Limb (tissue), 2 donors: Measurements from ENCODE around the gene KIRREL2.
"Not testable (repeated sequence)": the region's sequence is repeated elsewhere in the genome, so short reads cannot be mapped to it uniquely, and the experiment has no call there.

ENCODE experiments used
- DNase-seq, 2 donors: peaks; one replicate each; pipeline ENCODE4 v3.0.0-alpha.2; 2016; ENCODE audit errors: extremely low spot score in 2 of 2

The KIRREL2 gene

DNA sequence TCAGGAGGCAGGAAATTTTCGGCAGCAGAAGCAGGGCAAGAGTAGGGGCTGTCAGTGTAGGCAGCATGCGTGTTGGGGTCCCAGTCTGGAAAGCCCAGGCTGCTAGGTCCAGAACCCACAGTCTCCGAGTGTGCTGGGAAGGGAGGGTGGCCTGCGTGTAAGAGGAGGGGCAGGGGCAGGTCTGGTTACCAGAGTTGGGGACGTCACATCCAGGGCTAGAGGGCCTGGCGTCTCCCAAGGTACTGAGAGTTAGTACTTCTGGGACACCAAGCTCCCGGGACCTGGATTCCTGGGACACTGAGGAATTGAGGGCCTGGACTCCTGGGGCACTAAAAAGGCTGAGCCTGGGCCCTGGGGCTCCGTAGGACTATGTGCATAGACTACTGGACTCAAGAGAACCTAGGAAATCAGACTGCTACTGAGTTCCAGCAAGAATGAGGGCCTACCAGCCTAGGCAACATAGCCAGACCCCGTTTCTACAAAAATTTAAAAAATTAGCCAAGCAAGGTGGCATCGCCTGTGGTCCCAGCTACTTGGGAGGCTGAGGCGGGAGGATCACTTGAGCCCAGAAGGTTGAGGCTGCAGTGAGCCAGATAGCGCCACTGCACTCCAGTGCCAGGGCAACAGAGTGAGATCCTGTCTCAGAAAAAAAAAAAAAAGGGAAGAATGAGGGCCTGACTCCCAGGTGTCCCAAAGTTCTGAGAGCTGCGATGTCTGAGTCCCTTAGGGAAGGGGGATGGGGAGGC lies 41.2 kb downstream of the KIRREL2 start:
- DNase-seq: no peak

DNA sequence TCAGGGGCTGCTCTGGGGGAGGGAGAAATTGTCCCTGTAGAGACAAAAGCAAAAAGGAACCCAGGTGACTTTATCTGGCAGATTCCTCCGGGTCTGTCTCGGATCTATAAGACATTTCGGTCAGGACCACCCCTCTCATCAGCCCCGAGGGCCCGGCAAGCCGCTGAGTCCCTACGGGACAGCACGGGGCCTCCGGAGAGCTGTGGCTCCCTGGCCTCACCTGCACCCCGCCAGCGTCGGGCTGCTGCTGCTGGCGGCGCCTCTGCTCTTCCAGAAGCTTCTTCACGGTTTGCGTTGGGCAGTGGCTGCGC lies 41.7 kb downstream of the KIRREL2 start:
- no peak for DNase-seq

DNA sequence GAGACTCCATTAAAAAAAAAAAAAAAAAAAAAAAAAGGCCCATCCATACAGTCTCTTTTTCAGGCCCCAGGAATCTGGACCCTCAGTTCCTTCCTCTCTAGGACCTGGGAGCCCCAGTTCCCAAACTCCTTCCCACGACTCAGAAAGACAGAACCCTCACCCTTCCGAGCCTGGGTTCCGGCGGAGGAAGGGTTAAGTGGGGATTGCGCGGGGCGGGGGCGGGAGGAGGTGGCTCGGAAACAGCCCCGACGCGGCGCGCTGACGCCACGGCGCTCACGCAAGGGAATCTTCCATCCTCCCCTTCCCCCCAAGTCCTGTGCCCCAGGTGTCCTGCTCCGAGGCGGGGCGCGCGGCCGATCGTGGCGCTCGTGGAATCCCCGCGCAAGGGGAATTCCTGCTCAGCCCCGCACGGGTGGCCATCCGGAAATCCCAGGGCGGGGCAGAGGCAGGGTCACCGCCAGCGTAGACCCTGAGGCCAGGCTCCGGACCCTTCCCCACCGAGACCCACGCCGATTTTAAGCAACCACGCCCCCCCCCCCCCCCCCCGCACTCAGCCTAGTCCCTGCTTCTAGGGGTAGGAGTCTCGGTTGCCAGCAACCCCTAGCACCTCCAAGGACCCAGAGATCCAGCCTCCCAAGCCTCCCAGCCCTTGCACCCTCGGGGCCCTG lies 43.0 kb downstream of the KIRREL2 start:
- DNase-seq: peak; percentile 81 to 85

DNA sequence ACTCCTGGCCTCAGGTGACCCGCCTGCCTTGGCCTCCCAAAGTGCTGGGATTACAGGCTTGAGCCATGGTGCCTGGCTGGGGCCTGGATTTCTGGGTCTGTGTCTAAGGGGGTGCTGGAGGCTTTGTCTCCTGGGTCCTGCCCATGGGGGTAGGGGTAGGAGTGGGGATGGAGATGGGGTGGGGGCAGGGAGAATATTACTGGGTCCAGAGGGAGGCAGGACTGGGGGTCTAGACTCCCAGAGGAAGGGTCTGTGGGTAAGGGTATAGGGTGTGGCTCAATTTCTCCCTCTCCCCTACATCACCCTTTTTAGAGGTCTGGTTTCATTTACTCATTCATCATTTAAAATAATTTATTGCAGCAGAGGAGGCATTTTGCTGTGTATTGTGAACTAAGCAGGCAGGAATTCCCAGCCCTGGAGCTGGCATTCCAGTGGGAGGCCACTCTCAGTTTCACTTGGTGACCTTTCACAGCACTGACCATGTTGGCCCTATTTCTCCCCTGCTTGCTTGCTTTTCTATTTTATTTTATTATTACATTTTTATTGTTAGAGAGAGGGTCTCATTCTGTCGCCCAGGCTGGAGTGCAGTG lies 44.4 kb downstream of the KIRREL2 start:
- DNase-seq: no peak

DNA sequence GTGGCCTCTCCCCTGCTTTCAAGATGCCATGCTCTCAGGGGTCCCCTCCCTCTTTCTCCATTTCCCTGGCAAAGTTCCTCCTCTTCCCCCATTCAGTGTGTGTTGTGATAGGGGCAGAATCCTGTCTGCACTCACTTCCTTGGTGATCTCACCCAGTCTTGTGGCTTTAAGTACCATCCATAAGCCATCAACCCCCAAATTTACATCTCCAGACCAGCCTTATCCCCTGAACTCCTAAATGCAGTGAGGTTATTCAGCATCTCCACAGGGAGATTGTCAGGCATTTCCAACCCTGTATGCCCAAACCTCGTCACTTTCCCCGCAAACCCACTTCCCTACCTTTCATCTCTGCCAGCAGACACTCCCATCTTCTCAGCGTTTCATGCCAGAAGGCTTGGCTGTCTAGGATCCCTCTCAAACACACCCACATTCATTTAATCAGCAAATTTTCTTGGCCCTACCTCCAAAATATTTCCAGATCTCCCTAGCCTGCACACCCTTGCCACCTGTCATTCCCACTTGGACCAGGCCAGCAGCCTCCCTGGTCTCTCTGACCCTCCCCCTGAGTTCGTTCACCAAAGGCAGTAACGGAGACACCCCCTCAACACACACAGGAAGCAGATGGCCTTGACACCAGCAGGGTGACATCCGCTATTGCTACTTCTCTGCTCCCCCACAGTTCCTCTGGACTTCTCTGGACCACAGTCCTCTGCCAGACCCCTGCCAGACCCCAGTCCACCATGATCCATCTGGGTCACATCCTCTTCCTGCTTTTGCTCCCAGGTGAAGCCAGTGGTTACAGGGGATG lies 45.3 kb downstream of the KIRREL2 start, which contains the start of gene HCST:
Gene HCST, plus strand, starts transcription at position 676 of the 808 bp plus-strand sequence. Its CDS starts 65 bp downstream, at position 741.
- DNase-seq: no peak

DNA sequence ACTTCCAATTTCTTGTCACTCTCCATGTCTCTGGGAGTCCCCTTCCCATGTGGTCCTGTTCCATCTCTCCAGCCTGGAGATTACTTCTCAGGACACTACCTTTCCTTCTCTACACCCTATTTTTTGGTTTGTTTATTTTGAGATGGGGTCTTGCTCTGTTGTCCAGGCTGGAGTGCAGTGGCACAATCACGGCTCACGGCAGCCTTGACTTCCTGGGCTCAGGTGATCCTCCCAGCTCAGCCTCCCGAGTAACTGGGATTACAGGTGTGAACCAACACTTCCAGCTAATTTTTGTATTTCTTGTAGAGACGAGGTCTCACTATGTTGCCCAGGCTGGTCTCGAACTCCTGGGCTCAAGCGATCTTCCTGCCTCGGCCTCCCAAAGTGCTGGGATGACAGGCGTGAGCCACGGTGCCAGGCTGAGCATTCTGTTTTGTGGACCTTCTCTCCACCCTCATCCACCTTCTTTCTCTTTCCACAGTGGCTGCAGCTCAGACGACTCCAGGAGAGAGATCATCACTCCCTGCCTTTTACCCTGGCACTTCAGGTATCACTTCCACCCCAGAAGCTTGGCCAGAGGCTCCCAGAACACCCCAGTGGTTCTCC lies 46.3 kb downstream of the KIRREL2 start:
- no peak for DNase-seq

DNA sequence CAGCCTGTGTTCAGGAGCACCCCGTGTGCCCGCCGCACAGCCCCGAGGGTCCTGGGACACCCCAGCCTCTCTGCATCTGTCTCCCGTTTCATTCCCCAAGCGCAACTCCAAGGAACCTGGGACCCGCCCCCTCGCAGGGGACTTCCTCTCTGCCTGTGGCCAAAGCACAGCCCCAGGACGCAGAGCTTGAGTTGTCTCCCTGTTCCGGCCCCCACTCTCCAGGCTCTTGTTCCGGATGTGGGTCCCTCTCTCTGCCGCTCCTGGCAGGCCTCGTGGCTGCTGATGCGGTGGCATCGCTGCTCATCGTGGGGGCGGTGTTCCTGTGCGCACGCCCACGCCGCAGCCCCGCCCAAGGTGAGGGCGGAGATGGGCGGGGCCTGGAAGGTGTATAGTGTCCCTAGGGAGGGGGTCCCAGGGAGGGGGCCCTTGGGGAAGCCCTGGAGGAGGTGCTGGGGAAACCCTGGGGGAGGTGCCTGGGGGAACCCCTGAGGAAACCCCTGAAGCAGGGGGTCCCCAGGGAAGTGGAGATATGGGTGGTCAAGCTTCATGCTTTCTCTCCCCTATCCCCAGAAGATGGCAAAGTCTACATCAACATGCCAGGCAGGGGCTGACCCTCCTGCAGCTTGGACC lies 47.0 kb downstream of the KIRREL2 start:
- DNase-seq: peak in 1 of 2 donors; percentile 63

DNA sequence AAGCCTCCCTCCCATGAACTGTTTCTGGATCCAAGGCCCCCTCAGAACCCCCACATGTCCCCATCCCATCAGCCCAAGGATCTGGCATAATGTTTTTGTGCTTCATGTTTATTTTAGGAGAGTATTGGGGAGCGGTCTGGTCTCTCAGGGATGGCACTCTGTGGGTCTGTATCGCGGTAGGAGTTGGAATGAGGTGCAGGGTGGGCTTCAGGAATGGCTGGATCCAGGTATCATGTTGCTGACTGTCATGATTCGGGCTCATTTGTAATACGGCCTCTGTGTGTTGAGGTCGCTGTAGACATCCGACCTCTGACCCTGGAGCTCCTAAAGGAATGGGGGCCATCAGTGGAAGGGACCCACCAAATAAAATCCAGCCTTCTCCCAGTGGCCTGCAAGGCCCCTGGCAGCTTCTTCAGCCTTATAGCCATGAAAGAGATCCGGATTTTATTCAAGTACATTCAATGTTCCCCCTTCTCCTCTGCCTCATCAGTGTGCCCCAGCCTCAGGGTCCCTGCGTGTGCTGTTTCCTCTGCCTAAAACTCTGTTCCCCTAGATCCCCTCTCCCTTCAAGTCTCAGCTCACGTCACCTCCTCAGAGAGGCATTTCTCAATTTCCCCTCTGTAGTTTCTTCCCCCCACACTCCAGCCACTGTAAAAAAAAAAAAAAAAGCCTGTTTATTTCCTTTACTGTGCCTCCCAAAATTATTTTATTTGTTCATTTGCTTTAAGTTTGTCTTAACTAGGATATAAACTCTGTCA lies 47.8 kb downstream of the KIRREL2 start:
- DNase-seq: no peak

DNA sequence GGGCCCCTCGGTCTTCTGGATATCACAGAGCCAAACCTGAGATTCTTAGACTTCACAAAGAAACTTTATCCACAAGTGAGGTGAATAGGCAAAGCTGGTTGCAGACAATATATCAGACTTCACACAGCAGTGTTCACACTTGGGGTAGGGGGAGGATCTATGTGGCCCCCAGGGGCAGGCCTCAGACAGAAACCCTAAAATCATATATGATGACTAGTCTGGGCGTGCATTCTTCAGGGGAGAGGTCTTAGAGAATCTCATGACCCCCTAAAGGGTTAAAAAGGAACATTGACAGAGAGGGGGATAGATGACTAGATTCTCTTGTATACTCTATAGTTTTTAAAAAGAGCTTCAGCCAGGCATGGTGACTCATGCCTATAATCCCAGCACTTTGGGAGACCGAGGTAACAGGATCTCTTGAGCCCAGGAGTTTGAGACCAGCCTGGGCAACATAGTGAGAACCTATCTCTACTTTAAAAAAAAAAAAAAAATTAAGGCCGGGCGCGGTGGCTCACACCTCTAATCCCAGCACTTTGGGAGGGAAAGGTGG lies 48.5 kb downstream of the KIRREL2 start:
- no peak for DNase-seq

DNA sequence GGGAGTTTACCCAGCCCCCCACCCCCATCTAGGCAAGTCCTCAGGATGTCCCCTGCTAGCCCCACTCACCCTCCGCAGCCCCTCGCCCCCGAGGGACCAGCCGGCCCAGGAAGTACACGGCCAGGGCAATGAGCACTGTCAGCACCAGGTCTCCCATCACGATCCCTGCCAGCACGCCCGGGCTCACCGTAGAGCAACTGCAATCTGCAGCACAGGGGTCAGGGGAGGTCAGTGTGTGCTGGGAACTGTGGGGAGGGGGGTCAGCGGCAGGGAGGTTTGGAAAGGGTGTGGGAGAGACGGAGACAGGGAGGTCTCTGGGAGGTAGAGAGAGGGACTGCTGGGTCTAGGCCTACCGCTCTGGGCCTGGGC lies 50.6 kb downstream of the KIRREL2 start:
- DNase-seq: no peak

DNA sequence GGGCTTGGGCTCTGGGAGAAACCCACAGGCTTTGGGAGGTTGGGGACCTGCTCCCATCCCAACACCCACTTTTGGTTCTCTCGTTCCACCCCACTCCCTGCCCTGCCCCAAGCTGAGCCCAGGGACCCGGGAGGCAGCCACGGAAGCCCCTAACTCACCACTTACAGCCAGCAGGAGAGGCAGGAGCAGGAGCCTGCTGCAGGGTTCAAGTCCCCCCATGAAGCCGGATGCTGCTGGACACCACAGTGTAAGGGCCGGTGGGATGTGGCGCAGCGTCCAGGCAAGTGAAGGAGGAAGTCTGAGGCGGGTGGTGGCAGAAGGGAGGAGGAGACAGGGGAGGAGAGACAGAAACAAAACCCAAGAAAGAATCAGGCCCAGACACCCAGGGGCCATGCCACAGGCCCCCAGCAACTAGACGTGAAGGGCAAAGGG lies 51.3 kb downstream of the KIRREL2 start, which contains the start of gene TYROBP:
Gene TYROBP, minus strand, starts transcription at position 286 of the 432 bp plus-strand sequence. Its CDS starts 67 bp downstream, at position 219.
- DNase-seq: no peak

DNA sequence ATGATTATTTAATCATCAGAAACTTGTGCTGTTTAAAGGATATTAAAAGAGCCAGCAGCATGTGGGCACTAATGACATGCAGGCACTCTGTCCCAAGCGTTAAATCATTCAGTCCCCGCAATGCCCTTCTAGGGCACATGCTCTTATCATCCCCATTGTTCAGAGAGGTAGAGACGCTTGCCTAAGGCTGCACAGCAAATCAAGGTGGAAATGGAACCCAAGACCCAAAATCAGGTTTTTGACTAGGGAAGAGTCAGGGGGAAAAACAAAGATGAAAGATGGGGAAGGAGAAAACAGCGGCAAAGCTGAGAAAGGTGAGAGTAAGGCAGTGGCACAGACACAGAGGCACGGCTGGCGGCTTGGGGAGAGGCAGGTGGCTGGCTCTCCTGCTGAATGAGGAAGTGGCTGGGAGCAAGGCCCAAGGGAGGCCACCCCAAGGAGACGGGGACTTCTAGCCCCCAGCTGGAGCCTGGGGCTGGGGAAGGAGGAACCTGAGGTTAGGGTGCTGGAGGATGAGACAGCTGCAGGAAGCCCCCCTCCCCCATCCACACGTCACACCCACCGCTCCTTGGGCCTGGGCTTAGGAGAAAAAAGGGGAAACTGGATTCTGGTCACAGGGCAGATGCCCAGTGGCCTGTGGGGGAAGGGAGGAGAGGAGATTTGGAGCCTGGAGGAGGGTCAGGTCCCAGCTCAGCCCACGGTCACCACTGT lies 52.4 kb downstream of the KIRREL2 start:
- DNase-seq: no peak

DNA sequence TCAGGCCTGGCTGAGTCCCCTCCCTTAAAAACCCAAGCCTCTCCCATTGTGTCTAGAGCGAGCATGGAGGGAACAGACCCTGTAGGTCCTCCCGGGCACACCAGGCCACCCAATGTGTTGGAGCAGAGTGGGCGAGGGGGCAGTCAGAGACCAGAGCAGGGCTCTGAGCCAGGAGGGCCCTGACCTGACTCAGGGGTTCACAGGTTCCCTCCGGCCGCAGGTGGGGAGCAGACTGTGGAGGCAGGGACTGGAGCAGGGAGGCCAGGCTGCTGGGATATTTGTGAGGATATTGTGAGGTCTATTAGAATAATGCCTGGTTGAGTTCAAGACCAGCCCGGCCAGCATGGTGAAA lies 52.9 kb downstream of the KIRREL2 start:
- no peak for DNase-seq

DNA sequence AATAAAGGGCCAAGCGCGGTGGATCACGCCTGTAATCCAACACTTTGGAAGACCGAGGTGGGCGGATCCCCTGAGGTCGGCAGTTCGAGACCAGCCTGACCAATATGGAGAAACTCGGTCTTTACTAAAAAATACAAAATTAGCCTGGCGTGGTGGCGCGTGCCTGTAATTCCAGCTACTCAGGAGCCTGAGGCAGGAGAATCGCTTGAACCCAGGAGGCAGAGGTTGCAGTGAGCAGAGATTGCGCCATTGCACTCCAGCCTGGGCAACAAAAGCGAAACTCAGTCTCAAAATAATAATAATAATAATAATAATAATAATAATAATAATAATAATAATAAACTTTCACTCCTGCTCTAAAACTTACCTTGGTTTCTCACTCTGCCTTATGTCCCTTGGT lies 53.6 kb downstream of the KIRREL2 start:
- not testable (repeated sequence) for DNase-seq

DNA sequence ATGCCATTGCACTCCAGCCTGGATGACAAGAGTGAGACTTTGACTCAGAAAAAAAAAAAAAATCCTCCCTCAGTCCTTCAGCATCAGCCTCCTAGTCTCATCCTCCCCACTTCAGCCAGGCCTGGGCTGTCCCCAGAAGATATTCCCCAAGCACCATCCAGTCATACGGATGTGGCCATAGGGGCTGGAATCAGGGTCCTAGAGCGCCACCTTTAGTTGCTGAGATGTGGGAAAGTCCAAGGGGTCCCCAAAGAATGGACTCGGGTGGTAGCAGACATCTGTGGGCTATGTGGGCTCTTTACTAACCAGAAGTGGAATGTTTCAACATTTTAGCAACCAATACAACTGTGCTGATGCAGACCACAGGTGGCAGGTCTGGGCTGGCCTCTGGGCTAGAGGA lies 54.5 kb downstream of the KIRREL2 start:
- no peak for DNase-seq

DNA sequence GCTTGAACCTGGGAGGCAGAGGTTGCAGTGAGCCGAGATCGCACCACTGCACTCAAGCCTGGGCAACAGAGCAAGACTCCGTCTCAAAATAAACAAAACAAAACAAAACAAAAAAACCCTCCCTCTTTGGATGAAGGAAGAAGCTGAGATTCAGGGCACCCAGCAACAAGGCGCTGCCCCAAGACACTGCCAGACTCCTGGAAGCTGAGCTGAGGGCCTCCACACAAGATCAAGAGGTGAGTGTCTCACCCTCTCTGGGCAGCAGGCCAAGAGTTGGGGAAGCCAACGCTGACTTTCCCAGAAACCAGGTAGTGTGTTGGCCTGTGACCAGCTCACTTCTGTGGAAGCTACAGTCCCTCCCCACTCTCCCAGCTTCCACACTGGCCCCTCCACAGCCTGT lies 55.1 kb downstream of the KIRREL2 start:
- no peak for DNase-seq

DNA sequence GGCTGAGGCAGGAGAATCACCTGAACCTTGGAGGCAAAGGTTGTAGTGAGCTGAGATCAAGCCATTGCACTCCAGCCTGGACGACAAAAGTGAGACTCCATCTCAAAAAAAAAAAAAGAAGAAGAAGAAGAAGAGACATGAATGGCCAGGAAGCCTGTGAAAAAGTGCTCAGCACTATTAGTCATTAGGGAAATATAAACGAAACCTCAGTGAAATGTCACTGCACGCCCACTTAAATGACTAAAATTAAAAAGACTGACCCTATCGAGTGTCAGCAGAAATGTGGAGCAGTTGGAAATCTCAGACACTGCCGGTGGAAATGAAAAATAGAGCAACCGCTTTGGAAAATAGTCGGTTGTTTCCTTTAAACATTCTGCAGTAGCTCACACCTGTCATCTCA lies 56.9 kb downstream of the KIRREL2 start:
- DNase-seq: no peak

DNA sequence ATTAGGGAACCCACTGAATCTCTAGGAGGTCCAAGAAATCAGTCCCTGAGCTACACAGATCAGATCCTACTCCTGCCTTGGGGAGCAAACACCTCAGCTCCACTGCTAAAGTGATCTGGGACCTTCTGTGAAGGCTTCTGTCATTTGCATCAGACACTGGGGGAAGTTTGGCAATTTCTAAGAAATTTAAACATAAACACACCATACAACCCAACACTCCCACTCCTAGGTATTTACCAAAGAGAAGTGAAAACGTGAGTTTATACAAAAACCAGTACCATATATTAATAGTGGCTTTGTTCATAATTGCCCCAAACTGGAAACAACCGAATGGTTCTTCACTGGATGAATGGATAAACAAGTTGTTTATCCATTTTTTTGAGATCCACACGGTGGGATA lies 58.7 kb downstream of the KIRREL2 start:
- DNase-seq: no peak
